Colonic mucosa (tissue), 4 donors: Measurements from ENCODE around the gene EPN1. TPM values are rescaled to one million over a fixed set of nuclear protein-coding genes. Genes with fewer than 3 reads are reported as not detected.

Source experiments
- DNase-seq: peaks from one replicate; pipeline ENCODE4 v3.0.0-alpha.2; 2020
- H3K27ac ChIP-seq: fragments of 200-600 bp; one replicate; pipeline ENCODE4 v1.8.0; 2021
- H3K27me3 ChIP-seq: fragments of 200-600 bp; one replicate; pipeline ENCODE4 v1.8.0; 2021
- H3K36me3 ChIP-seq: fragments of 200-600 bp; one replicate; pipeline ENCODE4 v1.8.0; 2021
- H3K4me1 ChIP-seq: fragments of 200-600 bp; one replicate; pipeline ENCODE4 v1.8.0; 2021; ENCODE audit warnings: mild to moderate bottlenecking
- H3K4me3 ChIP-seq: fragments of 200-600 bp; one replicate; pipeline ENCODE4 v1.8.0; 2021
- H3K9ac ChIP-seq, 2 donors: one replicate each; pipeline ENCODE4 v1.7.0; 2013; ENCODE audit warnings: control low read depth in 2 of 2, low read depth in 2 of 2, low read length in 2 of 2
- H3K9me3 ChIP-seq: fragments of 200-600 bp; one replicate; pipeline ENCODE4 v1.8.0; 2021
- CTCF ChIP-seq: fragments of 200-600 bp; IDR thresholded peaks from one replicate; pipeline ENCODE4 v1.8.0; 2022; ENCODE audit warnings: antibody characterized with exemption, mild to moderate bottlenecking
- intact Hi-C: fragments of 100-400 bp; cut with DNase I; formaldehyde crosslinking; loops from one replicate; pipeline ENCODE4 v1.14.1; 2022
- total RNA-seq, 2 donors: library from RNA; stranded (reverse); fragmentation: NEBNext Ultra II Directional in 1 of 2; extraction: Animal tissue kit (Norgen Biotek cat#: 25700) in 1 of 2; gene quantifications; one replicate each; pipeline ENCODE4 v1.2.1, GENCODE V29; 2021
- donor health status: healthy.
- donor health status: DM: no; HTN: no; CAD: no.
- donor health status: DM: no; HTN: no; CAD: no.

The EPN1 gene
- total RNA-seq, 2 donors from 2014 or later, result 257 to 259 TPM

GRCh38 chr19:55666343-55667005 lies 8.6 kb upstream of the EPN1 start:
- H3K36me3 ChIP-seq, result peaks cover 28% of the 10 kb centered on the region
- intact Hi-C loops, result no loop called here

GRCh38 chr19:55667006-55667381 lies 8.0 kb upstream of the EPN1 start:
- no peak for DNase-seq
- Histone ChIP-seq H3K27me3 (no peaks in the 10 kb centered on the region), H3K4me3 (no peak overlapping the region), H3K9ac (no peak overlapping the region), H3K36me3 (peaks cover 28% of the 10 kb centered on the region), H3K27ac (no peak overlapping the region), H3K4me1 (no peaks in the 10 kb centered on the region), H3K9me3 (no peaks in the 10 kb centered on the region)
- intact Hi-C loops, result no loop called here
- no peak for TF ChIP-seq CTCF

More at GRCh38 chr19:55666343-55667005, 8.6 kb upstream of the EPN1 start:
- no peak overlapping the region for H3K27ac ChIP-seq
- no peak for DNase-seq
- TF ChIP-seq CTCF, result no peak
- no peak overlapping the region for H3K4me3 ChIP-seq
- H3K4me1 ChIP-seq, result no peaks in the 10 kb centered on the region
- no peaks in the 10 kb centered on the region for H3K9me3 ChIP-seq
- H3K27me3 ChIP-seq, result no peaks in the 10 kb centered on the region
- no peak overlapping the region for H3K9ac ChIP-seq

GRCh38 chr19:55667511-55667910 lies 7.5 kb upstream of the EPN1 start:
- H3K4me1 ChIP-seq, result no peaks in the 10 kb centered on the region
- no peaks in the 10 kb centered on the region for H3K9me3 ChIP-seq
- no peak for DNase-seq
- H3K27me3 ChIP-seq, result no peaks in the 10 kb centered on the region
- TF ChIP-seq CTCF, result no peak
- peaks cover 28% of the 10 kb centered on the region for H3K36me3 ChIP-seq
- no peak overlapping the region for H3K4me3 ChIP-seq
- intact Hi-C loops, result no loop called here
- no peak overlapping the region for H3K9ac ChIP-seq
- no peak overlapping the region for H3K27ac ChIP-seq

GRCh38 chr19:55667958-55668357 lies 7.1 kb upstream of the EPN1 start:
- Histone ChIP-seq H3K9me3 (no peaks in the 10 kb centered on the region), H3K27me3 (no peaks in the 10 kb centered on the region), H3K4me3 (no peak overlapping the region), H3K36me3 (peaks cover 28% of the 10 kb centered on the region), H3K27ac (no peak overlapping the region), H3K4me1 (no peaks in the 10 kb centered on the region), H3K9ac (no peak overlapping the region)
- intact Hi-C loops, result no loop called here
- DNase-seq, result no peak
- TF ChIP-seq CTCF, result no peak

- H3K27me3 ChIP-seq, result no peaks in the 10 kb centered on the region
- no peak overlapping the region for H3K27ac ChIP-seq
- no peaks in the 10 kb centered on the region for H3K4me1 ChIP-seq
- H3K9ac ChIP-seq, result no peak overlapping the region
- DNase-seq, result no peak
- TF ChIP-seq CTCF, result no peak
- intact Hi-C loops, result no loop called here
- H3K36me3 ChIP-seq, result peaks cover 21% of the 10 kb centered on the region
- no peak overlapping the region for H3K4me3 ChIP-seq
- H3K9me3 ChIP-seq, result no peaks in the 10 kb centered on the region
These were observed 6.2 kb upstream of the EPN1 start for GRCh38 chr19:55668603-55669348.
